Epithelial cell of prostate (primary cell): ENCODE data around the gene RASL11B.
A peak's percentile ranks its signal among the peaks of the same experiment; 100 is the strongest.

Experiments used
- DNase-seq: peaks from one replicate; pipeline ENCODE4 v3.0.0-alpha.2; 2011; ENCODE audit warnings: low read depth, low spot score
- H3K27ac ChIP-seq: fragments of 450-650 bp; 2 replicates; pipeline ENCODE4 v1.5.1; 2017; ENCODE audit warnings: mild to moderate bottlenecking

RASL11B gene

DNA sequence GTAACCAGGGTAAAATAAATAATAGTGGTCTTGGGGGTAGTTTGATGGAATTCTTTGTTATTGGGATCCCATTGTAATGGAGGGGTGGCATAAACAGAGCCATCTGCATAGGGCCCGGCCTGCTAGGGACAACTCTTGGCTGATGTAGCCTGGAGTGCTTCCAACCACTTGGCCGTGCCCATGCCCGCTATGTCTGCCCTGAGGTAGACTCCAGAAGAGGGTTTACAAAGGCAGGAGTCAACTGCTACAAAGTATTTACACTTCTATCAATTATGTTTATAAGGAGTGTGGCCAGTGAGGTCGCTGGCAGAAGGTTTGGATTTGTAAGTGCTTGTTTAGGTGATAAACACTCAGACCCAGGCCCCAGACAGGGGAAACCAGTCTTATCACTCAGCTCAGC, 8.1 kb downstream of the RASL11B start:
- DNase-seq, result no peak
- no peak overlapping the region for H3K27ac ChIP-seq

DNA sequence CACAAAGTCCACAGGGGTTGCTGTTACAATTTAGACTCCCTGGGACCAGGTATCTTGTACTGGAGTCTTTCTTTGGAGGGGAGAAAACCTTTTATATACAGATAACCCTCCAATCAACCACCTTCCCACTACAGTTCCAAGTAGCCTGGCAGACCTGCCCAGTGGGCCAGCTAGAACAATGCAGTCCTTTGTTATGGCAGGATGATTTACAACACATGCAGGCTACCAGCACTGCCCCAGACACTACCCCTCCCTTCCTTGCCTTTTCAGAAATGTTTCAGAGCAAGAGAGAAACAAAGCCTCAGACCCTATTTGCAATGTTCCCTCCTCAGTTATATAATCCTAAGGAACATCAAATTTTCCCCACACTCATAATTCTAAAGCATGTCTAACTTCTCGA, 11.1 kb downstream of the RASL11B start:
- DNase-seq, result no peak
- no peak overlapping the region for H3K27ac ChIP-seq

DNA sequence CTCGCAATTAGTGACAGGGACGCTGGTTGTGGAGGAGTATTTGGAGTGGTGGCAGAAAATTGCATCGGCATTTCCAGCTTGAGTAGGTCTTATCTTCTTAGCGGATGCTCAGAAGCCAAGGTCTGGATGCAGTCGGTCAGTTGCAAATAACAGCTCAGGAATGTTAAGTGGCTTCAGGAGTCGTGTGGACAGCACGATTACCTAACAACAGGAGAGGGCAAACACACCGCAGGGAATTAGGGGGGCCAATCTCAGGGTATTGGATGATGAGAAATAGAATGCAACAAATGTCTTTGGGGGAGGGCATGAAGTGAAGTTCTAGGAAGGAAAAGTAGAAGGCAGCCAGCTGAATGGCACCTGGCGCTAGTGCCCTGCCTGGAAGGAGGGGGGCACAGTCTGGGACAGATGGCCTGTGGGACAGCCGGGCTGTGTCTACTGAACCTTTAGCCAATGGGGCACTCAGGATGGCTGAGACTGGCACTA, 11.8 kb downstream of the RASL11B start:
- H3K27ac ChIP-seq, result no peak overlapping the region
- DNase-seq, result no peak

DNA sequence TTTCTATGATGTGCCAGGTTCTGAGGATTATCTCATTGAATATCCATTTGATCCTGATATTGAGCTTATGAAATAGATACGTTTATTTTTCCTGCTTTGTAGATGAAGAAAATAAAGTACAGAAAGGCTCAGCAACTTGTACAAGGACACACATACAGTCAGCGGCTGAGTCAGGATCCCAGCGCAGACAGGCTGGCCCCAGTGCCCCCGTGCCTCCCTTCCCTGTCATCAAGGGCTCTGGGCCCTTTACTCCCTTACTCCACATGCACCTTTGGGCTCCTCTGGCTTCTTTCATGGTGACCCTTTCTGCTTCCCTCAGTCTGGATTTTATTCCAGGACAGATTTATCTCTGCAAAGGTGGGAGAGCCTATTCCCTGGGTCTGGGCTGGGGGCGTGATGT, 12.8 kb downstream of the RASL11B start:
- DNase-seq, result no peak
- no peak overlapping the region for H3K27ac ChIP-seq

DNA sequence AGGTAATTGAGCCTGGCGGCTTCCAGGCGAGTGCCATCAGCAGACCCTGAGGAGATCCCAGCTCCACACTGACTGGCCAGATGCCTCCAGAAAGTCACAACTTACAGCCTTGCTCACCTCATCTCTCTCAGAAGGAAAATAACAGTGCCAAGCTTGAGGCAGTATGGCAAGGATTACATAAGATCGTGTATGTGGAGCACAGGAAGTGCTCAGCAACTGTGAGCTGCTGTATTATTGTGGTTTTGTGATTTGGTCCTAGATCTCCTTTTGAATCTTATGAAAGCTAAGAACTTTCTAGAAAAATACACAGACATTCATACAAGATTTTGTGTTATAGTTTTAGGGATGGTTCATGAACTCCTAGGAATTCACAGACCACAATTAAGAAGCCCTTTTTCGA, 14.0 kb downstream of the RASL11B start:
- H3K27ac ChIP-seq, result no peak overlapping the region
- DNase-seq, result no peak

DNA sequence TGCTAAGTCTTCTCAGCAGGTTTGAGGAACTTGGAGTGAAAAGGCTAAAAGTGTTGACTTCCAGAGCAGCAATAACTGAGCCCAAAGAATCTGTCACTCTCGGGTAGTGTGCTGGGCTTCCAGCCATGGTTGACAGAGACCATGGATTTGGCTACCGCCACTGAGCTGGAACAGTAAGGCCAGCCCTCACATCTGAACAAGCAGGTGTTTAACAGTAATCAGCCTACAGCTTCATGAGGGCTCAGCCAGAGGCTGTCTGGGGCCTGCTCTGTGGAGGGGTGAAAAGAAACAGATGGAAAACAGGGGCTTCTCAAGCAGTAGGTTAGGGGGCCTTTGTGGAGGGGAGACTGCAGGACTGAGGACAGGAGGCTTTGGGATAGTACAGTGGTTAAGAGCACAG, 14.9 kb downstream of the RASL11B start:
- H3K27ac ChIP-seq, result no peak overlapping the region
- no peak for DNase-seq

DNA sequence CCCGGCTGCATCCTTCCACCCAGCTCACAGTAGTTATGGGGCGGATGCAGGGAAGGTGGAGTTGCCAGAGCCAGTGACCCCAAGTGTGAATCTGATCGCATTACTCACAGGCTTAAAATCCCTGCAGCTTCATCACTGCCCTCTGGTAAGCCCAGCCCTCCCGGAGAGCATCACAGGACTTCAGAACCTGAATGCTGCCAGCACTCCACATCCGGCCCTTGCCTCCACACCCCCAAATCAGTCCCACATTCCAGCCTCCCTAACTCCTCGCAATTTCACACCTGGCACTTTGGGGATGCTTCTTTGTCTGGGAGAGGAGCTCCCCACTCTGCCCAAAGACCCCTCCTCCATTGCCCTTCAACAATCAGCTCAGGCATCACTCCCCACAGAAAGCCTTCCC, 15.6 kb downstream of the RASL11B start:
- no peak for DNase-seq

DNA sequence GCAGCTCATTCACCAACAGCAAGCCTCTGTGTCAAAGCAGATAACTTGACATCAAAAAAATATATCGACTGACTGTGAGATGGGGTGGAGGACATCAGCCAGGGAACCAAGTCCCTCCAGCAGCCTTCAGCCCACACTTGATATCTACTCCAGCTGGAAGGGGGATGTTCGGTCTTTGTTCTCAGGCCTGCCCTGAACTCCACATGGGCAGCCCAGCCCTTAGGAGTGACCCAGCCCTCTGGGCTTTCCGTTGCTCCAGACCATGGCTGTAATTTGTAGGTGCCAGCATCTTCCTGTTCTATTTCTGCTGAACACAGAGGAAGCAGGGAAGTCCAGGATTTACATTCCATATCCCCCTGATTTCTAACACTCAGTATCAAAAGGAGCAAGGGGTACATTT, 17.4 kb downstream of the RASL11B start:
- H3K27ac ChIP-seq, result no peak overlapping the region
- no peak for DNase-seq

More for the DNA sequence above, 15.6 kb downstream of the RASL11B start:
- H3K27ac ChIP-seq, result no peak overlapping the region

DNA sequence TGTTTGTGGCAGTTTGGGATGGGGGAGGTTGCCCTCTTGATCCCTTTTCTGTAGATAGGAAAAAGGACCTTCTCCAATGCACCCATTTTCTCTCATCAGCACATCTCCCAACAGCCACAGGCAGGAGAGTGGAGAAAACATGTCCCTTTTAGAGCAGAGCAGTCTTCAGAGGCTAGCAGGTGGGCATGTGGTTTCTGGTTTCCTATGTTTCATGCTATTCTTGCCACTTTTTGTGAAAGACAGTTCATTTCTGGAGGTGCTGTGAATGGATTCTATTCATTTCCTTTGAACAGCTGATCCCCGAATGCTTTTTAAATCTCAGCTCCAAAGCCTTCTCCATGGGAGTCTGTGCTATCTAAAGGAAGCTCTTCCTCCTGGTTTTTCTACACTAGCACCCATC, 18.9 kb downstream of the RASL11B start:
- no peak overlapping the region for H3K27ac ChIP-seq
- DNase-seq, result no peak

DNA sequence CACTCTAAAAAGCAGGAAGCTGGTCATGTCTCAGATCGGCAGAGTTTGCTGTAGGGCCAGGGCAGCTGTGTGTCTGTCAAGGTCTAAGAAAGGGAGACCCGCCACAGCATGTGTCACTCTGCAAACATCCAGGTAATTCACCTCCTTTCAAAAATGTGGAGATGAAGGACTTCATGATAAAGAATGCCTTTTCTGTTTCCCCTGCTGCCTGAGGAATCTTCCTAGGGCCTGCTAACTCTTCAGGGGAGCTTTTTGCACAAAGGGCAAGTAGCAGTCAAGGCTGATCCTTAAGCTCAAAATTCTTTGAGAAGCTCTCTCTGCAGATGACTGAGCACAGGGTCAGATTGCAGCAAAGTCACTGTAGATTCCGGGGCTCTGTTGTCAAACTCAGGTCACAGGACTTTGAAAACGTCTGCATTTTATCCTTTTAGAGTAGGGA, 21.1 kb downstream of the RASL11B start:
- H3K27ac ChIP-seq, result no peak overlapping the region
- no peak for DNase-seq

DNA sequence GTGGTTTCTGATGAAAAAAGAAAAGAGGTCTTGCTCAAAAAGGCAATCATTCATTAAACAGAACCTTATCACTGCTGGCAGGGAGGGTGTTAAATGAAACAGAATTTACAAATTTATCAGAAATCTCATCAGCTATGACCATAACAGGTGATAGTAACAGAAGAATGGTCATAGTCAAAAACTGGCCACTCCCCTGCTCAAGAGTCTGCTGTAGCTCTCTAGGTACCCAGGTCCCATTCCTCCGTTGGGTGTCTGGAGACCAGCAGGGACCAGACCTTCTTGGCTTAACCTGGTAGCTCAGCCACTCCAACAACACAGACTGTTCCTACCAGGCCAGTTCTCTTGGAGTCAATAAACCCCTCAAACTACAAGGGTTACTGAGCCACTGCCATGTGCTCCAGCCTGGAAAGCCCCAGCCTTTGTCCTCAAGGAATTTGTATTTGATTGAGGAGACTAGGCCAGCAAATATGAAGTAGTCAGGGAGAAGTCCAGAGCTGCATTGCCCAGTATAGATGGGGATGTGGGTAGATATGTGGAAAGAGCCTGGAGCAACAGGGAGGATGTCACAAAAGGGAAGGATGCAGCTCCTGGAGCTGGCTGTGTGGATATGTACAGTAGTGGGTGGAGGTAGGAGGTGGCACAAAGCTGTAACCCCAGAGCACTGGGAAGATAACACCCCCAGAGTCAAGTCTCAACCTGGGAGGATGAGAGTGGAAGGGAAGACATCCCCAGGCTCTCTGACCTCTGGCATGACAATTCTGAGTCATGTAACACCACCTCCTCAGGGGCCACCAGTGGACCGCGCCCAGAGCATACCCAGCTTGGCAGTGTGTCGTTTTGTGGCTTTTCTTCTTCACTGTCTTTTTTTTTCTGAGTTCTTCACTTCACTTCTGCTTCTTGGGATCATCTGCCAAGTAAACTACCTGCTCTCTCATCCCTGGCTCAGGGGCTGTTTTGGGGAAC, 21.9 kb downstream of the RASL11B start:
- no peak overlapping the region for H3K27ac ChIP-seq
- DNase-seq, result no peak

DNA sequence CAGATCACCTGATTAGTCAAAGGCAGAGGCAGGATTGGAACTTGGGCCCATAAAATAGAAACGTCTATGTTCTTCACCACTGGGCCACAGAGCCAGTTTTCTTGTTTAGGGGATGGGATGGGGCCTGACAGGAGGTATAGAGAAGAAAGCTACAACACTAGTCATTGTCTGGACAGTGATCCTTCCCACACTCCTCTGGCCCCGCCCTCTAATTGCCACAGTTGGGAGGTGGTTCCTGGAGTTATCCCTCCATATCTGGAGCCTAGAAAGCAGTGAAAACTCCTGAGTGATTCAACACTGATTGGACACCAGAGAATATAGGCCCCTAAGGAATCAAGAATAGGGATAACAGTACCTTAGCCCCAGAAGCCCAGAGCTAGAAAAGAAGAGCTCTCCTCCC, 22.9 kb downstream of the RASL11B start:
- no peak for DNase-seq
- no peak overlapping the region for H3K27ac ChIP-seq

DNA sequence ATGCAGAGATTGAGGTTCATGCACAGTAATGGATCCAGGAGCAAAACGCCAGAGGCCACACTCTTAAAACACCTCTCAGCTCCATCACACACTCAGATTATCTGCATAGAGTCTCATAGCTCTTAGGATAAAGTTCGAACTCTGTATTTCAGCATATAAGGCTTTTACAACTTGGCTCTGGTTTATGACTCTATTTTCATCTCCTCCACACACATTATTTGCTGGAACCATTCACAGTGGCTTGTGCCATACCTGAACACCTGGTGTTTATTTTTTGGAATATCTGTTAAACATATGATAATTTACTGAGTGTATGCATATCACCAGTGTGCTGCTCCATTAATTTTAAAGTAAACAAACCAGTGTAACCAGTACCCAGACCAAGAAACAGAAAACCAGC, 27.2 kb downstream of the RASL11B start:
- no peak for DNase-seq
- H3K27ac ChIP-seq, result no peak overlapping the region

DNA sequence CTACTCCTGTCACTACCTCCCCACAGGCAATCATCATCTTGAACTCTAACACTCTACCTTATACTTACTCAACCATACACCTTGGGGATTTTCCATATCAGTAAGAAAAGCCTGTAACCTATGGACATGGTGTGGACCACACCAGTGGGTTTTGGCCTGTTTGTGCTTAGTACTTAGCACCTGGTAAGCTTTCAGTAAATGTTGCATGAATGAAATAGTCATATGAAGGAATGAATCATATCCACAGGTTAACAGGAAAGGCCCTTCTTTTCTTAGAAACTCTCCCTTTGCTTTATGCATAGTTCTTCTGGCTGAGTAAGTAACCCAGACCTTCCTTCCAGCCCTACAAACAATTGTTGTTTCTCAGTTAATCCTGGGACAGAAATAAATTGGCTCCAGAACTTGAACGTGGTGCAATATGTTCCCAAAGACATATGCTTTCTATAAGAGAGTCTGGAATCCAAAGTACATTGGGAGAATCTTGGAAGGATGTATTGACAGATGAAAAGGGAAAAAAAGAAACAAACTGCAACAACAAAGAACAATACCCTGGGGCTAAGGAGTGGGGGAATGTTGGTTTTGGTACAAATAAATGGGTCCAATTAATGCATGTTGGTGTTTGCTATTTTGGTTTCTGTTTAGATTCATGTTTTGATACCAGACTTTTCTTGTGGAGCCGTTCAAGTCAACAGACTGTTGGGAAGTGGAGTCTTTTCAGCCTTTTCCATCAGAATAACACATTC, 27.8 kb downstream of the RASL11B start:
- DNase-seq, result no peak

DNA sequence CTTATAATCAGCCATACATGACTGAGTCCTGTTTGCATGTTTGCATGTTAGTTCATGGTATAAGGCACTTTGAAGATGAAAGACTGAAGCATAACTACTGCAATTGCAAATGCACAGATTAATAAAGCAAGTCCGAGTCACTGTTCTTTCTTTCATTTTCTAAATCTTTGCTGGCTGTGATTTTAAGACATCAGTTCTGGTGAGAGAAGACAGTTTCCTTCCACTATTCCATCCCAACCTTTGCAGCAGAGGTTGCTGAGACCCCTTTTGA, 28.3 kb downstream of the RASL11B start:
- DNase-seq, result no peak
- H3K27ac ChIP-seq, result no peak overlapping the region

More for the DNA sequence above, 27.8 kb downstream of the RASL11B start:
- peak overlapping the region; percentile 0 for H3K27ac ChIP-seq

DNA sequence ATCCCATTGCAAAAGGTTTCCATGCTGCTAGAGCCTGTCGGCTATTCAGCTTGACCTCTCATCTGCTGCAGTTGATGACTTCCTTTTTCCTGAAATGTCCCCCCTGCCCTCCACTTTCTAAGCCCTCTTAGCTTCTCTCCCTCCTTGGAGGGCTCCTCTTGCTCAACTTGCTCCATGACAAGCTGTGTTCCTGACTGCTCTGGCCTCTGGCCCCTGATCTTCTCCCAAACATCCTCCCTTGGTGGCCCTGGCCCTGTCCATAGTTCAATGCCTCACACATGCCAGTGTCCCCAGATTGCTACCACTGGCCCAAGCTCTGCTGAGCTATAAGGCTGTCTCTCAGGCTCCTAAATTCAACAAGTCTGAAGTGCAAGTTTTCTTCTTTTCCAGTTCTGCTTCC, 29.6 kb downstream of the RASL11B start:
- H3K27ac ChIP-seq, result no peak overlapping the region
- DNase-seq, result no peak

DNA sequence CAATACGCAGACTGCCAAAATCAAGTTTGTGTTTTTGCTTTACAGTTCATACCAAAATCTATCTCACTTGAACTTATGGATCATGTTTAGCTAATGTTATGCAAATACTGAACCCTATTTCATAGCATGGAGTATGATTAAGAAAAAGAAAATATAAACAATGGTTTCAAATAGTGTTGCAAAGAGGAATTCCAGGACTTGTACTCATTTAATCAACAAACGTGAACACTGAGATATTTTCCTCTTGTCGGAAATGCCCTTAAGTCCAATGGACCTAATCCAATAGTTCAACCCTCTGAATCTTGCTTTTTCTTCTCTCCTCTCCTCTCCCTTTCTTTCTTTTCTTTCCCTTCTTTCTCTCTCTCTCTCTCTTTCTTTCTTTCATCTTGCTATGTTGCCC, 30.8 kb downstream of the RASL11B start:
- no peak for DNase-seq
- no peak overlapping the region for H3K27ac ChIP-seq

DNA sequence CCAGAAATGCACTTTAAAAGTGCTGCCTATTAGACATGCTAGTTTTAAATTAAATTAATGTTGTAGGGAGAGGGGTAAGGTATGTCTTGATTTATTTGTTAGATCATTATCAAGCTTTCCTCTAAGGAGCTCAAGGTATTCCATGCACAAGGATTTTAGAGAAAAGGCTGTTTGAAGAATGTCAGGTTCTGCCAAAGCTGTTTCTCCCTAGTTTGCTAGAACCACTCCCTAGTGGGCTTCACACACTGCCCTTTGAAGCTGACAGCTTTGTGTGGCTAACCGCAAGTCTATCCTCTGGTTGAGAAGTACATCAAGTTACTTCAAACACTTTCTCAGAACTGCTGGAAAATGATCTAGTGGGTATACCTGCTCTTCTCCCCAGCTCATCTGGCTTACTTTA, 32.3 kb downstream of the RASL11B start:
- DNase-seq, result no peak
- H3K27ac ChIP-seq, result no peak overlapping the region

DNA sequence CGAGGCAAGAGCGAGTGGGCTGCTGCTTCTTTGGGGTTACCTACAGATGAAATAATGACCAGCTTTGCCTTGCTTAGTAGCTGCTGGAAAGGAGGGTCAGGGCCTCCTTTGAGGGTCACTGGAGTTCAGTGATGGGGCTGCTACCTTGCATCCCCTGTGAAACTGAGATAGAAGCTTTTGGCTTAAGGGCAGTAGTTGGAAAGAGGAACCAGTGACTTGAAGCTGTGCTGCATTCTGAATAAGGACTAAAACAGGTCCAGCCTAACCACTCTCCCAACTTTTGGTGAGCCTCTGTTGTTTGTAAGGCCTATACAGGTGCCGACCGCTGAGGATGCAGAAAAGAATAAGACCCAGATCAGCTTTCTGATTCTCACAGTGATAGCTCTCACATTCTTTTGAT, 41.2 kb downstream of the RASL11B start:
- no peak overlapping the region for H3K27ac ChIP-seq
- no peak for DNase-seq

DNA sequence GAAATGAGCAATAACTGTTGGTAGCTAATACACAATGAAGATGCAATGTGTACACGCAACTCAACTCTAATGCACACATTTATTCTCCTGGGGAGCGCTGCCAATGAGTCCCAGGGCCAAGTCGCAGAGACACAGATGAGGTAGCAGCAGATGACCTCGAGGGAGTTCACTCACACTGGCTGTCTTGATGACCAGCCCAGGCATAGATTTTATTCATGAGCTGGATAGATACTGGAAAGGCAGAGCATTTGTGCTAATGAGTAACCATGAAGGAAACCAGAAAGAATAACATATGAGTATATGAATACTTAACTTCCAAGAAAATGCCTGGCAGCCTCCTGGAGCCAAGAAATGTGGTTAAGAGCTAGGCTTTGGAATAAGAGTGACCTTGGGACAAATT, 42.3 kb downstream of the RASL11B start:
- H3K27ac ChIP-seq, result no peak overlapping the region
- DNase-seq, result no peak

DNA sequence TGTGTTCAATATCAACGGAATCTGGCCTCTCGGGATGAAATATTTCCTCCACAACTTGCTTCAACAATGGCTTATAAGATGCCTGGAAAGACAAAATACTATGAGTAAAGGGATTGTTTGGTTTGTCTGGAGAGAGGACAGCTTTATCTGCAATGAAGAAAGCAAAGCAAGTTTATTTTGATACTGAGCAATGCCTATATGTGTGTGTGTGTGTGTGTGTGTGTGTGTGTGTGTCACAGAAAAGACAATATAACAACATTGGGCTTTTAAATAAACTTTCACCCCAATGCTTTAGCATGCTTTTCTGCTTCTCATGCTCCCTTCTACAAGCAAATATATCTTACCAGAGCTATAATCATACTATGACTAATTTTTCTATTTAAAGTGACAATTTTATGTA, 45.4 kb downstream of the RASL11B start:
- DNase-seq, result no peak
- H3K27ac ChIP-seq, result no peak overlapping the region

DNA sequence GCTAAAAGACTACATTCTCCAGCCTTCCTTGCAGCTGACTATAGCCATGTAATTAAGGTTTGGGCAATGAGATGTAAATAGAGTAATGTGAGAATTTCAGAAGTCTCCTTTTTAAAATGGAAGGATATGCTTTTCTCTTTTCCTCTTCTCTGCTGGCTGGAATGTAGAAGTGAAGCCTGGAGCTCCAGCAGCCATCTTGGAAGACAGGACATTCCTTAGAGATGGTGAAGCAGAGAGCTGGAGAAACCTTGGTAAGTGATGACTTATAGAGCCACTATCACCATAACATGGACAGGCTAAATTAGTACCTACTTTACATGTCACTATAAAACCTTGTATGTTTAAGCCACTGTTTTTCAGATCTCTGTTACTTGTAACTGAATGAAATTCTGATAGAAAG, 48.0 kb downstream of the RASL11B start:
- DNase-seq, result no peak
- H3K27ac ChIP-seq, result no peak overlapping the region
